Gastrocnemius medialis (tissue), 4 donors: ENCODE measurements around the gene LDHB.

Source experiments
- POLR2A ChIP-seq, 2 donors: fragments of 450-650 bp; IDR thresholded peaks; one replicate each; pipeline ENCODE4 v1.6.1; 2017; ENCODE audit warnings: antibody characterized with exemption in 2 of 2, mild to moderate bottlenecking in 2 of 2, moderate library complexity in 2 of 2
- TF ChIP-seq, protein P1 (sequence below), 5 experiments: fragments of 450-650 bp in 3 of 5; fragments of 200-600 bp in 2 of 5; sonication (generic) in 2 of 5; IDR thresholded peaks in 4 of 5; conservative IDR thresholded peaks in 1 of 5; 1 replicate in 4 of 5; 2 replicates in 1 of 5; pipeline ENCODE4 v1.5.1; 2016 to 2019; ENCODE audit warnings: antibody characterized with exemption in 5 of 5, mild to moderate bottlenecking in 3 of 5, moderate library complexity in 3 of 5

DNA sequence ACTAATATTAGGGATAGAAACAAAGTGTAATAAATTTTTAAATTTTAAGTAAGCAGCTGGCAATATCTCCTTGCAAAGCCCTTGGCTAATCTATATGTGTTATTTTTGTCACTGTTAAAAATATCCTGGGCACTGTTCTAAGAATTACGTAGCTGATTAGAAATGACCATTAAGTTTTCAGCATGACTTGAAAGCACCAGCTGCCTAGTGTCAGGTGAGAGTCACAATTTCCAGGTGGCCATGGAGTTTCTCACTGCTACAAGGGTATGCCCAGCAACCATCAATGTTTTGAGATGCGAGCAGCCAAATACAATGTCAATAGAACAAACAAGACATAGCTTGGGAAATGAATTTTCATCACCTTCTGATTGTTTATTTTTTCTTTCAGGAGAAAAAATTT, 29.7 kb downstream of the LDHB start:
- TF ChIP-seq, protein P1, sequence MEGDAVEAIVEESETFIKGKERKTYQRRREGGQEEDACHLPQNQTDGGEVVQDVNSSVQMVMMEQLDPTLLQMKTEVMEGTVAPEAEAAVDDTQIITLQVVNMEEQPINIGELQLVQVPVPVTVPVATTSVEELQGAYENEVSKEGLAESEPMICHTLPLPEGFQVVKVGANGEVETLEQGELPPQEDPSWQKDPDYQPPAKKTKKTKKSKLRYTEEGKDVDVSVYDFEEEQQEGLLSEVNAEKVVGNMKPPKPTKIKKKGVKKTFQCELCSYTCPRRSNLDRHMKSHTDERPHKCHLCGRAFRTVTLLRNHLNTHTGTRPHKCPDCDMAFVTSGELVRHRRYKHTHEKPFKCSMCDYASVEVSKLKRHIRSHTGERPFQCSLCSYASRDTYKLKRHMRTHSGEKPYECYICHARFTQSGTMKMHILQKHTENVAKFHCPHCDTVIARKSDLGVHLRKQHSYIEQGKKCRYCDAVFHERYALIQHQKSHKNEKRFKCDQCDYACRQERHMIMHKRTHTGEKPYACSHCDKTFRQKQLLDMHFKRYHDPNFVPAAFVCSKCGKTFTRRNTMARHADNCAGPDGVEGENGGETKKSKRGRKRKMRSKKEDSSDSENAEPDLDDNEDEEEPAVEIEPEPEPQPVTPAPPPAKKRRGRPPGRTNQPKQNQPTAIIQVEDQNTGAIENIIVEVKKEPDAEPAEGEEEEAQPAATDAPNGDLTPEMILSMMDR (IDR thresholded peaks at IDR 0.05 in 4 of 5, conservative IDR thresholded peaks at IDR 0.05 in 1 of 5): no peak
- no peak for TF ChIP-seq POLR2A (IDR thresholded peaks at IDR 0.05)
